Vagina (tissue), 2 donors: ENCODE data around the gene KDM4D. TPM values are rescaled to one million over a fixed set of nuclear protein-coding genes. Genes with fewer than 3 reads are reported as not detected.

ENCODE experiments used
- DNase-seq, 2 donors: peaks; one replicate each; pipeline ENCODE4 v3.0.0-alpha.2; 2017; ENCODE audit errors: extremely low spot score in 2 of 2
- H3K27ac ChIP-seq: fragments of 200-600 bp; sonication (generic); one replicate; pipeline ENCODE4 v1.5.1; 2019
- H3K27me3 ChIP-seq: fragments of 200-600 bp; sonication (generic); one replicate; pipeline ENCODE4 v1.5.1; 2019
- H3K36me3 ChIP-seq, 2 donors: fragments of 200-600 bp; sonication (generic); one replicate each; pipeline ENCODE4 v1.5.1; 2017 to 2019
- H3K4me1 ChIP-seq: fragments of 200-600 bp; sonication (generic); one replicate; pipeline ENCODE4 v1.5.1; 2019
- H3K4me3 ChIP-seq, 2 donors: fragments of 200-600 bp; sonication (generic); 1 replicate in 1 of 2; 2 replicates in 1 of 2; pipeline ENCODE4 v1.5.1; 2016 to 2019
- H3K9me3 ChIP-seq: fragments of 200-600 bp; sonication (generic); one replicate; pipeline ENCODE4 v1.5.1; 2019
- CTCF ChIP-seq, 3 experiments: fragments of 450-650 bp in 2 of 3; fragments of 200-600 bp in 1 of 3; sonication (generic) in 1 of 3; IDR thresholded peaks; one replicate each; pipeline ENCODE4 v1.5.1; 2017 to 2019; ENCODE audit warnings: antibody characterized with exemption in 3 of 3, mild to moderate bottlenecking in 2 of 3, moderate library complexity in 2 of 3
- POLR2A ChIP-seq, 2 donors: fragments of 450-650 bp; IDR thresholded peaks; one replicate each; pipeline ENCODE4 v1.6.1; 2017; ENCODE audit warnings: antibody characterized with exemption in 2 of 2, mild to moderate bottlenecking in 2 of 2, moderate library complexity in 2 of 2
- POLR2AphosphoS5 ChIP-seq, 2 donors: sonication (generic); formaldehyde crosslinking; IDR thresholded peaks; one replicate each; pipeline ENCODE4 v1.9.0; 2017; ENCODE audit warnings: antibody characterized with exemption in 2 of 2, mild to moderate bottlenecking in 2 of 2, low read depth in 1 of 2; ENCODE audit not compliant: insufficient read depth in 1 of 2
- intact Hi-C: fragments of 100-400 bp; cut with DNase I; formaldehyde crosslinking; loops from one replicate; pipeline ENCODE4 v1.15.1; 2023
- total RNA-seq: library from RNA; depleted of rRNA; stranded (reverse); fragments of >200 nt; gene quantifications from one replicate; pipeline ENCODE4 v1.2.3, GENCODE V29; 2016

KDM4D gene
- total RNA-seq, 1 donor from 2014 or later = 0.25 TPM

GRCh38 chr11:94964934-94965333, 8.6 kb upstream of the KDM4D start:
- no peak for TF ChIP-seq POLR2A (IDR thresholded peaks at IDR 0.05)
- TF ChIP-seq CTCF (IDR thresholded peaks at IDR 0.05) = no peak
- Histone ChIP-seq H3K27me3 (no peaks in the 10 kb centered on the region), H3K9me3 (no peaks in the 10 kb centered on the region), H3K4me1 (no peaks in the 10 kb centered on the region), H3K36me3 (peaks cover 0 to 75% of the 10 kb centered on the region in 2 donors), H3K4me3 (no peak overlapping the region), H3K27ac (no peak overlapping the region)
- no peak for DNase-seq
- intact Hi-C loops = no loop called here

- Histone ChIP-seq H3K27ac (no peak overlapping the region), H3K4me3 (no peak overlapping the region), H3K9me3 (no peaks in the 10 kb centered on the region), H3K4me1 (peaks cover 17% of the 10 kb centered on the region), H3K36me3 (peaks cover 0 to 77% of the 10 kb centered on the region in 2 donors), H3K27me3 (no peaks in the 10 kb centered on the region)
- TF ChIP-seq POLR2A (IDR thresholded peaks at IDR 0.05) = no peak
- no peak for TF ChIP-seq POLR2AphosphoS5 (IDR thresholded peaks at IDR 0.05; ENCODE audit: insufficient read depth in 1 of 2, low read depth in 1 of 2)
- TF ChIP-seq CTCF (IDR thresholded peaks at IDR 0.05) = peak in 2 of 3 experiments; percentile 23 to 36
- DNase-seq = no peak
- intact Hi-C loops = no loop called here
Measured at GRCh38 chr11:94968334-94968958, 5.1 kb upstream of the KDM4D start.

- H3K9me3 ChIP-seq = no peaks in the 10 kb centered on the region
- H3K4me1 ChIP-seq = peaks cover 17% of the 10 kb centered on the region
- TF ChIP-seq CTCF (IDR thresholded peaks at IDR 0.05) (no peak), POLR2A (IDR thresholded peaks at IDR 0.05) (no peak), POLR2AphosphoS5 (IDR thresholded peaks at IDR 0.05; ENCODE audit: insufficient read depth in 1 of 2, low read depth in 1 of 2) (no peak)
- H3K27me3 ChIP-seq = no peaks in the 10 kb centered on the region
- peak overlapping the region; percentile 81 for H3K27ac ChIP-seq
- peaks cover 0 to 40% of the 10 kb centered on the region in 2 donors for H3K36me3 ChIP-seq
- DNase-seq = no peak
- peak overlapping the region; percentile 82 to 96 for H3K4me3 ChIP-seq
- intact Hi-C loops = loop anchor here (10.0 kb wide), 1 partner anchor 172 kb away; no protein-coding TSS in a partner anchor
Measured at GRCh38 chr11:94972700-94973098, 810 bp upstream of the KDM4D start.

- Histone ChIP-seq H3K4me3 (peak overlapping the region; percentile 82 to 96), H3K27ac (no peak overlapping the region), H3K4me1 (peaks cover 17% of the 10 kb centered on the region), H3K36me3 (peaks cover 0 to 25% of the 10 kb centered on the region in 2 donors), H3K27me3 (no peaks in the 10 kb centered on the region), H3K9me3 (no peaks in the 10 kb centered on the region)
- TF ChIP-seq CTCF (IDR thresholded peaks at IDR 0.05) = no peak
- no peak for TF ChIP-seq POLR2A (IDR thresholded peaks at IDR 0.05)
- TF ChIP-seq POLR2AphosphoS5 (IDR thresholded peaks at IDR 0.05; ENCODE audit: insufficient read depth in 1 of 2, low read depth in 1 of 2) = no peak
- intact Hi-C loops = loop anchor here (10.0 kb wide), 1 partner anchor 171 kb away; no protein-coding TSS in a partner anchor
- no peak for DNase-seq
Measured at GRCh38 chr11:94974178-94974577, 669 bp downstream of the KDM4D start.

GRCh38 chr11:94975599-94975998, 2.1 kb downstream of the KDM4D start:
- Histone ChIP-seq H3K27me3 (no peaks in the 10 kb centered on the region), H3K4me3 (no peak overlapping the region), H3K4me1 (peaks cover 17% of the 10 kb centered on the region), H3K9me3 (no peaks in the 10 kb centered on the region), H3K27ac (no peak overlapping the region), H3K36me3 (peaks cover 0 to 14% of the 10 kb centered on the region in 2 donors)
- DNase-seq = no peak
- no peak for TF ChIP-seq POLR2AphosphoS5 (IDR thresholded peaks at IDR 0.05; ENCODE audit: insufficient read depth in 1 of 2, low read depth in 1 of 2)
- TF ChIP-seq CTCF (IDR thresholded peaks at IDR 0.05) = no peak
- no peak for TF ChIP-seq POLR2A (IDR thresholded peaks at IDR 0.05)
- intact Hi-C loops = loop anchor here (10.0 kb wide), 1 partner anchor 169 kb away; no protein-coding TSS in a partner anchor
